ENCODE measurements around the gene FOS.
A peak's percentile ranks its signal among the peaks of the same experiment; 100 is the strongest.
"Not testable (repeated sequence)": the region's sequence is repeated elsewhere in the genome, so short reads cannot be mapped to it uniquely, and the experiment has no call there.

The FOS gene

GRCh38 chr14:75278422-75279152 is at the start of gene FOS:
Gene FOS (plus strand): TSS chr14:75278828. CDS start chr14:75278983, 155 bp downstream.
- DNase-seq = peak; percentile 75

- no peak for DNase-seq
Measured at GRCh38 chr14:75229661-75230139, 48.9 kb upstream of the FOS start.

- no peak for DNase-seq
Measured at GRCh38 chr14:75230140-75230792, 48.4 kb upstream of the FOS start.

GRCh38 chr14:75231320-75231719 is 47.3 kb upstream of the FOS start:
- no peak for DNase-seq

GRCh38 chr14:75232191-75232590 is 46.4 kb upstream of the FOS start:
- DNase-seq = no peak

GRCh38 chr14:75232597-75232996 is 46.0 kb upstream of the FOS start:
- DNase-seq = no peak

GRCh38 chr14:75234173-75235115 is 44.2 kb upstream of the FOS start:
- no peak for DNase-seq

- DNase-seq = not testable (repeated sequence)
Measured at GRCh38 chr14:75235198-75235597, 43.4 kb upstream of the FOS start.

GRCh38 chr14:75236467-75236866 is 42.2 kb upstream of the FOS start:
- no peak for DNase-seq

GRCh38 chr14:75236901-75237419 is 41.7 kb upstream of the FOS start:
- no peak for DNase-seq

GRCh38 chr14:75238756-75239455 is 39.7 kb upstream of the FOS start:
- no peak for DNase-seq

GRCh38 chr14:75240781-75241180 is 37.8 kb upstream of the FOS start:
- no peak for DNase-seq

GRCh38 chr14:75242546-75243273 is 35.9 kb upstream of the FOS start:
- DNase-seq = peak; percentile 7

- DNase-seq = no peak
Measured at GRCh38 chr14:75244121-75244520, 34.5 kb upstream of the FOS start.

- DNase-seq = no peak
Measured at GRCh38 chr14:75246546-75247285, 31.9 kb upstream of the FOS start.

- DNase-seq = no peak
Measured at GRCh38 chr14:75247286-75247922, 31.2 kb upstream of the FOS start.

- no peak for DNase-seq
Measured at GRCh38 chr14:75247939-75248338, 30.7 kb upstream of the FOS start.

GRCh38 chr14:75249251-75249957 is 29.2 kb upstream of the FOS start:
- DNase-seq = peak; percentile 21

- no peak for DNase-seq
Measured at GRCh38 chr14:75249958-75250336, 28.7 kb upstream of the FOS start.

GRCh38 chr14:75250800-75251199 is 27.8 kb upstream of the FOS start:
- no peak for DNase-seq

Data from SHP77 treated with DMSO at 0.1 percent for 48 hours (cell line).